Smooth muscle cell (in vitro differentiated cells): ENCODE results near the gene IKZF3. TPM values are rescaled to one million over a fixed set of nuclear protein-coding genes. Genes with fewer than 3 reads are reported as not detected.

Experiments used
- DNase-seq: peaks from one replicate; lab custom pipeline; 2025; ENCODE audit not compliant: unreplicated experiment; lab: John Stamatoyannopoulos, UW
- H2AFZ ChIP-seq: fragments of 200-600 bp; sonication (generic); 2 replicates; pipeline ENCODE4 v1.6.0; 2016; ENCODE audit warnings: antibody characterized with exemption, low read depth, mild to moderate bottlenecking
- H3F3A ChIP-seq: fragments of 200-600 bp; sonication (generic); 2 replicates; pipeline ENCODE4 v1.6.0; 2017; ENCODE audit warnings: antibody characterized with exemption, low read depth
- H3K27ac ChIP-seq: fragments of 200-600 bp; sonication (generic); 2 replicates; pipeline ENCODE4 v1.5.1; 2016; ENCODE audit warnings: low read depth, mild to moderate bottlenecking
- H3K27me3 ChIP-seq: fragments of 200-600 bp; sonication (generic); 2 replicates; pipeline ENCODE4 v1.6.1; 2016; ENCODE audit warnings: low read depth, mild to moderate bottlenecking
- H3K36me3 ChIP-seq: fragments of 200-600 bp; sonication (generic); 2 replicates; pipeline ENCODE4 v1.5.1; 2016; ENCODE audit warnings: low read depth
- H3K4me1 ChIP-seq: fragments of 200-600 bp; sonication (generic); 2 replicates; pipeline ENCODE4 v1.5.1; 2016; ENCODE audit warnings: low read depth
- H3K4me2 ChIP-seq: fragments of 200-600 bp; sonication (generic); 2 replicates; pipeline ENCODE4 v1.6.0; 2016; ENCODE audit warnings: mild to moderate bottlenecking
- H3K4me3 ChIP-seq: fragments of 200-600 bp; sonication (generic); 2 replicates; pipeline ENCODE4 v1.5.1; 2016; ENCODE audit warnings: mild to moderate bottlenecking
- H3K79me2 ChIP-seq: fragments of 200-600 bp; sonication (generic); 2 replicates; pipeline ENCODE4 v1.6.0; 2016; ENCODE audit warnings: low read depth, mild to moderate bottlenecking
- H3K9ac ChIP-seq: fragments of 200-600 bp; sonication (generic); 2 replicates; pipeline ENCODE4 v1.6.0; 2016; ENCODE audit warnings: low read depth
- H3K9me3 ChIP-seq: fragments of 200-600 bp; sonication (generic); replicated peaks from 2 replicates; pipeline ENCODE4 v1.5.1; 2016; ENCODE audit warnings: low read depth
- H4K20me1 ChIP-seq: fragments of 200-600 bp; sonication (generic); 2 replicates; pipeline ENCODE4 v1.6.0; 2016; ENCODE audit warnings: low read depth
- CTCF ChIP-seq: fragments of 200-600 bp; sonication (generic); IDR thresholded peaks from 2 replicates; pipeline ENCODE4 v1.5.1; 2017; ENCODE audit warnings: borderline replicate concordance, mild to moderate bottlenecking, antibody characterized with exemption; ENCODE audit not compliant: insufficient read depth, poor library complexity, severe bottlenecking
- WGBS: methylation state at CpG from one replicate; pipeline ENCODE4 v1.1.7; 2016; ENCODE audit warnings: low lambda C conversion rate; 5-methylcytosine and 5-hydroxymethylcytosine counted together
- polyA plus RNA-seq: library from polyadenylated mRNA; unstranded; fragments of >200 nt; fragmentation: Nextera tagmentation; extraction: Ambion mirVana; gene quantifications from 2 replicates; pipeline ENCODE4 v1.2.1, GENCODE V29; 2016
- total RNA-seq: library from RNA; depleted of rRNA; stranded (reverse); fragments of >200 nt; gene quantifications from 2 replicates; pipeline ENCODE4 v1.2.3, GENCODE V29; 2014

IKZF3 gene
- total and polyA plus RNA-seq, 2 experiments from 2014 or later = under 0.01 TPM; not detected in 1

- Histone ChIP-seq H3K27ac (no peak overlapping the region), H4K20me1 (no peaks in the 10 kb centered on the region), H3K4me3 (no peak overlapping the region), H3K27me3 (no peaks in the 10 kb centered on the region), H3K9ac (no peak overlapping the region), H3F3A (no peaks in the 10 kb centered on the region), H3K4me2 (no peak overlapping the region), H3K36me3 (no peaks in the 10 kb centered on the region), H3K9me3 (peaks cover 4% of the 10 kb centered on the region), H3K79me2 (no peaks in the 10 kb centered on the region), H3K4me1 (no peaks in the 10 kb centered on the region), H2AFZ (no peak overlapping the region)
- DNase-seq = no peak
- no peak for TF ChIP-seq CTCF
Measured at GRCh38 chr17:39834017-39834416, 30.1 kb downstream of the IKZF3 start.

- no peak for TF ChIP-seq CTCF
- H3K9ac ChIP-seq = no peak overlapping the region
Measured at GRCh38 chr17:39831588-39831987, 32.5 kb downstream of the IKZF3 start.

GRCh38 chr17:39828443-39828842 is 35.7 kb downstream of the IKZF3 start:
- Histone ChIP-seq H3K27me3 (no peaks in the 10 kb centered on the region), H4K20me1 (no peaks in the 10 kb centered on the region), H3K79me2 (no peaks in the 10 kb centered on the region), H3F3A (no peaks in the 10 kb centered on the region), H3K4me2 (no peak overlapping the region), H3K4me1 (no peaks in the 10 kb centered on the region), H3K4me3 (no peak overlapping the region), H3K9me3 (no peaks in the 10 kb centered on the region), H3K36me3 (no peaks in the 10 kb centered on the region), H3K27ac (no peak overlapping the region), H2AFZ (no peak overlapping the region), H3K9ac (no peak overlapping the region)
- DNase-seq = no peak
- no peak for TF ChIP-seq CTCF
- 89% methylated on average over 4 of the region's 4 CpGs for WGBS

More at GRCh38 chr17:39831588-39831987, 32.5 kb downstream of the IKZF3 start:
- H3K36me3 ChIP-seq = no peaks in the 10 kb centered on the region
- H3K79me2 ChIP-seq = no peaks in the 10 kb centered on the region
- no peak overlapping the region for H3K27ac ChIP-seq
- peaks cover 4% of the 10 kb centered on the region for H3K9me3 ChIP-seq
- no peaks in the 10 kb centered on the region for H3K27me3 ChIP-seq
- H3F3A ChIP-seq = no peaks in the 10 kb centered on the region
- no peak overlapping the region for H3K4me2 ChIP-seq
- no peak for DNase-seq
- no peaks in the 10 kb centered on the region for H4K20me1 ChIP-seq
- WGBS = 89% methylated on average over 2 of the region's 2 CpGs
- no peaks in the 10 kb centered on the region for H3K4me1 ChIP-seq
- no peak overlapping the region for H2AFZ ChIP-seq
- H3K4me3 ChIP-seq = no peak overlapping the region

- H3K27ac ChIP-seq = no peak overlapping the region
- no peaks in the 10 kb centered on the region for H3K27me3 ChIP-seq
- no peak for TF ChIP-seq CTCF
- no peak overlapping the region for H2AFZ ChIP-seq
- H3K4me3 ChIP-seq = no peak overlapping the region
- no peaks in the 10 kb centered on the region for H3K9me3 ChIP-seq
- no peaks in the 10 kb centered on the region for H4K20me1 ChIP-seq
- no peaks in the 10 kb centered on the region for H3K79me2 ChIP-seq
- H3K9ac ChIP-seq = no peak overlapping the region
- H3K4me2 ChIP-seq = no peak overlapping the region
- no peaks in the 10 kb centered on the region for H3K36me3 ChIP-seq
- WGBS = 93% methylated on average over 2 of the region's 2 CpGs
- H3F3A ChIP-seq = no peaks in the 10 kb centered on the region
- no peak for DNase-seq
- no peaks in the 10 kb centered on the region for H3K4me1 ChIP-seq
Measured at GRCh38 chr17:39826334-39826733, 37.8 kb downstream of the IKZF3 start.
